HepG2 (cell line): ENCODE data around the gene VAPA. TPM values are rescaled to one million over a fixed set of nuclear protein-coding genes. Genes with fewer than 3 reads are reported as not detected.

Experiments
- ATAC-seq: fragments of 200-7000 bp; cut with Tn5 transposase; 3 replicates; pipeline ENCODE4 v1.9.1; 2020; ENCODE audit warnings: mild to moderate bottlenecking, moderate library complexity
- BruUV-seq: library from RNA; stranded (reverse); fragments of 400-500 nt; replicated peaks from 2 replicates; lab custom pipeline; 2021; lab: Mats Ljungman, UMichigan
- CTCF ChIA-PET: fragments of 300-600 bp; formaldehyde crosslinking; extraction: SDS; loops from one replicate; lab custom pipeline; 2021; ENCODE audit warnings: low total read pairs, inconsistent platforms, low intra/inter-chr PET ratio; lab: Yijun Ruan, JAX
- POLR2A ChIA-PET: fragments of 350-600 bp; sonication (Branson Sonifier 250); formaldehyde crosslinking; loops from one replicate; lab custom pipeline; 2020; ENCODE audit warnings: antibody characterized with exemption, inconsistent platforms; lab: Yijun Ruan, JAX
- DNase-seq: peaks from one replicate; pipeline ENCODE4 v3.0.0-alpha.2; 2015; ENCODE audit warnings: low spot score
- FAIRE-seq: peaks from 3 replicates; lab custom pipeline; 2011; peaks lifted over from hg19 to GRCh38; lab: Jason Lieb, UNC
- H2AFZ ChIP-seq: one replicate; pipeline ENCODE4 v1.6.1; 2011; ENCODE audit warnings: low read length, inconsistent platforms
- H3K27ac ChIP-seq: fragments of 300-600 bp; 3 replicates; pipeline ENCODE4 v1.8.0; 2011; ENCODE audit warnings: mixed run types, mild to moderate bottlenecking, mixed read lengths, low read length, inconsistent platforms; ENCODE audit not compliant: insufficient read depth; ENCODE audit errors: extremely low read length
- H3K27me3 ChIP-seq, 2 experiments: fragments of 200-600 bp in 1 of 2; 2 replicates in 1 of 2; 3 replicates in 1 of 2; pipeline versions ENCODE4 v1.6.0 to v1.8.0; 2011; ENCODE audit warnings: low read length in 2 of 2, mild to moderate bottlenecking in 2 of 2, moderate library complexity in 2 of 2, inconsistent platforms in 1 of 2; ENCODE audit not compliant: insufficient read depth in 2 of 2, control insufficient read depth in 1 of 2
- H3K36me3 ChIP-seq, 2 experiments: fragments of 200-600 bp in 1 of 2; replicated peaks in 1 of 2; 2 replicates in 1 of 2; 3 replicates in 1 of 2; pipeline versions ENCODE4 v1.5.1 to v1.8.0; 2011; ENCODE audit warnings: low read length in 2 of 2, inconsistent platforms in 1 of 2; ENCODE audit not compliant: insufficient read depth in 2 of 2, control insufficient read depth in 1 of 2
- H3K4me1 ChIP-seq: 2 replicates; pipeline ENCODE4 v1.5.1; 2012; ENCODE audit warnings: low read length, inconsistent platforms; ENCODE audit not compliant: insufficient read depth
- H3K4me2 ChIP-seq: 2 replicates; pipeline ENCODE4 v1.6.0; 2011; ENCODE audit warnings: low read depth, low read length, inconsistent platforms
- H3K4me3 ChIP-seq, 3 experiments: fragments of 200-600 bp in 1 of 3; sonication (generic), shearing (Covaris generic) in 1 of 3; replicated peaks in 1 of 3; 2 replicates each; pipeline ENCODE4 v1.5.1; 2011 to 2016; ENCODE audit warnings: low read length in 3 of 3, inconsistent platforms in 2 of 3, low read depth in 2 of 3, mild to moderate bottlenecking in 2 of 3, control low read depth in 1 of 3, mixed read lengths in 1 of 3; ENCODE audit not compliant: insufficient read depth in 1 of 3
- H3K79me2 ChIP-seq: one replicate; pipeline ENCODE4 v1.6.1; 2011; ENCODE audit warnings: low read length, inconsistent platforms; ENCODE audit not compliant: insufficient read depth
- H3K9ac ChIP-seq: 2 replicates; pipeline ENCODE4 v1.6.0; 2011; ENCODE audit warnings: mild to moderate bottlenecking, low read depth, low read length, inconsistent platforms; ENCODE audit not compliant: insufficient read depth
- H3K9me3 ChIP-seq: 2 replicates; pipeline ENCODE4 v1.5.1; 2012; ENCODE audit warnings: mild to moderate bottlenecking, low read length
- H4K20me1 ChIP-seq: 2 replicates; pipeline ENCODE4 v1.6.0; 2011; ENCODE audit warnings: inconsistent platforms, mild to moderate bottlenecking, low read length, moderate library complexity; ENCODE audit not compliant: insufficient read depth
- CEBPG ChIP-seq: IDR thresholded peaks from 2 replicates; pipeline ENCODE4 v1.6.1; 2016
- CREB1 ChIP-seq, 2 experiments: fragments of 450-650 bp in 1 of 2; IDR thresholded peaks; 2 replicates each; pipeline ENCODE4 v1.6.1; 2016 to 2017; ENCODE audit warnings: control low read depth in 1 of 2, mild to moderate bottlenecking in 1 of 2, missing compliant biosample characterization in 1 of 2, missing genetic modification characterization in 1 of 2
- FOXP1 ChIP-seq, 2 experiments: fragments of 450-650 bp in 1 of 2; IDR thresholded peaks; 2 replicates each; pipeline ENCODE4 v1.6.1; 2017 to 2018; ENCODE audit warnings: antibody characterized with exemption in 1 of 2
- GATAD1 ChIP-seq: IDR thresholded peaks from 2 replicates; pipeline ENCODE4 v1.6.1; 2016; ENCODE audit warnings: missing genetic modification reagents, missing compliant biosample characterization
- RARA ChIP-seq: IDR thresholded peaks from 2 replicates; pipeline ENCODE4 v1.6.1; 2016; ENCODE audit warnings: missing genetic modification reagents, missing compliant biosample characterization
- SIN3B ChIP-seq: fragments of 150-350 bp; IDR thresholded peaks from 2 replicates; pipeline ENCODE4 v1.6.1; 2014; ENCODE audit warnings: low read length
- SMAD3 ChIP-seq: sonication (generic); formaldehyde crosslinking; IDR thresholded peaks from 2 replicates; pipeline ENCODE4 v1.4.0; 2020; ENCODE audit warnings: missing genetic modification reagents
- ZFP36L1 ChIP-seq: sonication (generic); formaldehyde crosslinking; IDR thresholded peaks from 2 replicates; pipeline ENCODE4 v1.8.0; 2022; ENCODE audit warnings: mild to moderate bottlenecking, missing genetic modification reagents, moderate library complexity
- ZIK1 ChIP-seq: sonication (generic); formaldehyde crosslinking; IDR thresholded peaks from 2 replicates; pipeline ENCODE4 v1.5.0; 2020; ENCODE audit warnings: mild to moderate bottlenecking, low read depth, missing genetic modification reagents, borderline replicate concordance
- ZMYM4 ChIP-seq: sonication (generic); formaldehyde crosslinking; IDR thresholded peaks from 2 replicates; pipeline ENCODE4 v1.8.1; 2023; ENCODE audit warnings: mild to moderate bottlenecking, missing genetic modification reagents
- WGBS: methylation state at CpG from one replicate; pipeline ENCODE4 v1.1.6; 2017; ENCODE audit warnings: low lambda C conversion rate; 5-methylcytosine and 5-hydroxymethylcytosine counted together
- in situ Hi-C: cut with HindIII; loops from 2 replicates; pipeline ENCODE4 v1.10.0; 2017; ENCODE audit warnings: low pct_unique_long_range_greater_than_20kb; ENCODE audit not compliant: extremely low pct_ligation_motif_present
- intact Hi-C: fragments of 100-400 bp; cut with micrococcal nuclease; formaldehyde crosslinking; loops from one replicate; pipeline ENCODE4 v1.10.0; 2022; ENCODE audit not compliant: unreplicated experiment
- polyA plus RNA-seq, 8 experiments: library from polyadenylated mRNA; depleted of rRNA in 3 of 8; stranded (reverse) in 7 of 8; unstranded in 1 of 8; fragments of >200 nt; fragmentation: Illumina TruSeq in 4 of 8; extraction: Trizol in 4 of 8; gene quantifications; 2 replicates each; pipeline versions ENCODE4 v1.2.1 to v1.2.3, GENCODE V29; 2011 to 2016; ENCODE audit warnings: low read depth in 4 of 8, missing spikeins in 1 of 8, mixed read lengths in 1 of 8; ENCODE audit not compliant: insufficient read depth in 1 of 8
- total RNA-seq, 5 experiments: library from RNA; depleted of rRNA; stranded (reverse); fragments of >200 nt; fragmentation: Illumina TruSeq; extraction: Trizol; gene quantifications; 2 replicates each; pipeline ENCODE4 v1.2.3, GENCODE V29; 2016; ENCODE audit warnings: low read depth in 1 of 5
- TF ChIP-seq, protein P1 (sequence below): sonication (generic); formaldehyde crosslinking; IDR thresholded peaks from 2 replicates; pipeline ENCODE4 v1.4.0; 2020; ENCODE audit warnings: missing genetic modification reagents, borderline replicate concordance
- TF ChIP-seq, protein P2 (sequence below): sonication (generic); formaldehyde crosslinking; IDR thresholded peaks from 2 replicates; pipeline ENCODE4 v1.4.0; 2020; ENCODE audit warnings: missing genetic modification reagents, borderline replicate concordance
- TF ChIP-seq, protein P3 (sequence below): sonication (generic); formaldehyde crosslinking; IDR thresholded peaks from 2 replicates; pipeline ENCODE4 v1.8.1; 2022; ENCODE audit warnings: low read depth, mild to moderate bottlenecking, missing genetic modification reagents

VAPA gene
- total and polyA plus RNA-seq, 2 of the 13 experiments (the other 11 are each of a cell fraction or from before 2014, with no cell fraction given): 167 to 294 TPM

- TF ChIP-seq, protein P1, sequence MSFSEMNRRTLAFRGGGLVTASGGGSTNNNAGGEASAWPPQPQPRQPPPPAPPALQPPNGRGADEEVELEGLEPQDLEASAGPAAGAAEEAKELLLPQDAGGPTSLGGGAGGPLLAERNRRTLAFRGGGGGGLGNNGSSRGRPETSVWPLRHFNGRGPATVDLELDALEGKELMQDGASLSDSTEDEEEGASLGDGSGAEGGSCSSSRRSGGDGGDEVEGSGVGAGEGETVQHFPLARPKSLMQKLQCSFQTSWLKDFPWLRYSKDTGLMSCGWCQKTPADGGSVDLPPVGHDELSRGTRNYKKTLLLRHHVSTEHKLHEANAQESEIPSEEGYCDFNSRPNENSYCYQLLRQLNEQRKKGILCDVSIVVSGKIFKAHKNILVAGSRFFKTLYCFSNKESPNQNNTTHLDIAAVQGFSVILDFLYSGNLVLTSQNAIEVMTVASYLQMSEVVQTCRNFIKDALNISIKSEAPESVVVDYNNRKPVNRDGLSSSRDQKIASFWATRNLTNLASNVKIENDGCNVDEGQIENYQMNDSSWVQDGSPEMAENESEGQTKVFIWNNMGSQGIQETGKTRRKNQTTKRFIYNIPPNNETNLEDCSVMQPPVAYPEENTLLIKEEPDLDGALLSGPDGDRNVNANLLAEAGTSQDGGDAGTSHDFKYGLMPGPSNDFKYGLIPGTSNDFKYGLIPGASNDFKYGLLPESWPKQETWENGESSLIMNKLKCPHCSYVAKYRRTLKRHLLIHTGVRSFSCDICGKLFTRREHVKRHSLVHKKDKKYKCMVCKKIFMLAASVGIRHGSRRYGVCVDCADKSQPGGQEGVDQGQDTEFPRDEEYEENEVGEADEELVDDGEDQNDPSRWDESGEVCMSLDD (CRISPR knock-in tag): no peak
- TF ChIP-seq GATAD1: no peak
- TF ChIP-seq SMAD3 (CRISPR knock-in tag): no peak
These were observed 35.5 kb downstream of the VAPA start (continued) for GRCh38 chr18:9949315-9949714.

DNA sequence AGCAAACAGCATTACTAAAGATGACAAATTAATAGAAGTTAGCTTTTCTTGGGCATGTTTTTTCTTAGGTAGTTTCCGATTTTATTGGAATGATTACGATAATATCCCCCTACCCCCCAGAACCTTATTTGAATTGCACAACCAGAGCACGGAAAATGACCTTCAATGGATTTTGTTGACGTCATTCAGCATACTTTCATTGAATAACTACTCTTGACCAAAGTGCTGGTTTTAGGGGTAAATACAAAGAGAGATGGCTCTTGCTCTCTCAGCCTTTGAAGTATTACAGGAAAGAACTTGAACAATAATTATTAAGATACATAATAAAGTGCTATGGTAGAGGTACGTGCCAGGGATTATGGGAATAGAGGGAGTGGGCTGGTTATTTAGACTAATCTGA, 36.0 kb downstream of the VAPA start:
- BruUV-seq: no TSS peak
- DNase-seq (peak; percentile 55), FAIRE-seq (no peak), ATAC-seq (no peak)
- Histone ChIP-seq H3K4me3 (no peak overlapping the region), H3K9me3 (no peaks in the 10 kb centered on the region), H3K27ac (peak overlapping the region; percentile 36), H3K4me2 (no peak overlapping the region), H3K36me3 (peaks cover 11 to 49% of the 10 kb centered on the region in 2 experiments), H3K27me3 (no peaks in the 10 kb centered on the region), H4K20me1 (peaks cover under 1% of the 10 kb centered on the region; the same call in 1 of the 2 replicates), H3K4me1 (peaks cover 18% of the 10 kb centered on the region), H3K9ac (no peak overlapping the region), H3K79me2 (peaks cover 9% of the 10 kb centered on the region), H2AFZ (no peak overlapping the region)
- POLR2A ChIA-PET: no interaction called here
- intact Hi-C loops: loop anchor here (2.0 to 10.0 kb wide), 2 partner anchors 37 to 265 kb away; no protein-coding TSS in a partner anchor
- CTCF ChIA-PET: no interaction called here
- WGBS: 73% methylated on average over 5 of the region's 5 CpGs
- in situ Hi-C loops: no loop called here
- TF ChIP-seq CREB1 (IDR thresholded peaks at IDR 0.05) (peak; percentile 78), CREB1 (CRISPR knock-in tag; IDR thresholded peaks at IDR 0.05) (no peak; the same call in 1 of the 2 replicates), CEBPG (CRISPR knock-in tag) (peak; percentile 58; the same call in 1 of the 2 replicates), ZMYM4 (CRISPR knock-in tag) (peak; percentile 35; the same call in 1 of the 2 replicates), ZIK1 (CRISPR knock-in tag) (no peak), RARA (CRISPR knock-in tag) (0 out of 2 replicates have a peak, but pooled peaks have one; percentile 20), SIN3B (no peak), FOXP1 (IDR thresholded peaks at IDR 0.05) (no peak), FOXP1 (CRISPR knock-in tag; IDR thresholded peaks at IDR 0.05) (no peak), ZFP36L1 (CRISPR knock-in tag) (no peak)
- TF ChIP-seq, protein P2, sequence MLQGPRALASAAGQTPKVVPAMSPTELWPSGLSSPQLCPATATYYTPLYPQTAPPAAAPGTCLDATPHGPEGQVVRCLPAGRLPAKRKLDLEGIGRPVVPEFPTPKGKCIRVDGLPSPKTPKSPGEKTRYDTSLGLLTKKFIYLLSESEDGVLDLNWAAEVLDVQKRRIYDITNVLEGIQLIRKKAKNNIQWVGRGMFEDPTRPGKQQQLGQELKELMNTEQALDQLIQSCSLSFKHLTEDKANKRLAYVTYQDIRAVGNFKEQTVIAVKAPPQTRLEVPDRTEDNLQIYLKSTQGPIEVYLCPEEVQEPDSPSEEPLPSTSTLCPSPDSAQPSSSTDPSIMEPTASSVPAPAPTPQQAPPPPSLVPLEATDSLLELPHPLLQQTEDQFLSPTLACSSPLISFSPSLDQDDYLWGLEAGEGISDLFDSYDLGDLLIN (CRISPR knock-in tag): no peak
- TF ChIP-seq, protein P3, sequence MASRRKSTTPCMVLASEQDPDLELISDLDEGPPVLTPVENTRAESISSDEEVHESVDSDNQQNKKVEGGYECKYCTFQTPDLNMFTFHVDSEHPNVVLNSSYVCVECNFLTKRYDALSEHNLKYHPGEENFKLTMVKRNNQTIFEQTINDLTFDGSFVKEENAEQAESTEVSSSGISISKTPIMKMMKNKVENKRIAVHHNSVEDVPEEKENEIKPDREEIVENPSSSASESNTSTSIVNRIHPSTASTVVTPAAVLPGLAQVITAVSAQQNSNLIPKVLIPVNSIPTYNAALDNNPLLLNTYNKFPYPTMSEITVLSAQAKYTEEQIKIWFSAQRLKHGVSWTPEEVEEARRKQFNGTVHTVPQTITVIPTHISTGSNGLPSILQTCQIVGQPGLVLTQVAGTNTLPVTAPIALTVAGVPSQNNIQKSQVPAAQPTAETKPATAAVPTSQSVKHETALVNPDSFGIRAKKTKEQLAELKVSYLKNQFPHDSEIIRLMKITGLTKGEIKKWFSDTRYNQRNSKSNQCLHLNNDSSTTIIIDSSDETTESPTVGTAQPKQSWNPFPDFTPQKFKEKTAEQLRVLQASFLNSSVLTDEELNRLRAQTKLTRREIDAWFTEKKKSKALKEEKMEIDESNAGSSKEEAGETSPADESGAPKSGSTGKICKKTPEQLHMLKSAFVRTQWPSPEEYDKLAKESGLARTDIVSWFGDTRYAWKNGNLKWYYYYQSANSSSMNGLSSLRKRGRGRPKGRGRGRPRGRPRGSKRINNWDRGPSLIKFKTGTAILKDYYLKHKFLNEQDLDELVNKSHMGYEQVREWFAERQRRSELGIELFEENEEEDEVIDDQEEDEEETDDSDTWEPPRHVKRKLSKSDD (CRISPR knock-in tag): no peak
